HG02623 (cell line): ENCODE data around the gene ZP3.
"Not testable (repeated sequence)": the region's sequence is repeated elsewhere in the genome, so short reads cannot be mapped to it uniquely, and the experiment has no call there.

Source experiments
- ATAC-seq: cut with Tn5 transposase; IDR thresholded peaks from one replicate; pipeline ENCODE4 v1.9.1; 2021; ENCODE audit warnings: moderate library complexity; ENCODE audit not compliant: unreplicated experiment

Gene ZP3

DNA sequence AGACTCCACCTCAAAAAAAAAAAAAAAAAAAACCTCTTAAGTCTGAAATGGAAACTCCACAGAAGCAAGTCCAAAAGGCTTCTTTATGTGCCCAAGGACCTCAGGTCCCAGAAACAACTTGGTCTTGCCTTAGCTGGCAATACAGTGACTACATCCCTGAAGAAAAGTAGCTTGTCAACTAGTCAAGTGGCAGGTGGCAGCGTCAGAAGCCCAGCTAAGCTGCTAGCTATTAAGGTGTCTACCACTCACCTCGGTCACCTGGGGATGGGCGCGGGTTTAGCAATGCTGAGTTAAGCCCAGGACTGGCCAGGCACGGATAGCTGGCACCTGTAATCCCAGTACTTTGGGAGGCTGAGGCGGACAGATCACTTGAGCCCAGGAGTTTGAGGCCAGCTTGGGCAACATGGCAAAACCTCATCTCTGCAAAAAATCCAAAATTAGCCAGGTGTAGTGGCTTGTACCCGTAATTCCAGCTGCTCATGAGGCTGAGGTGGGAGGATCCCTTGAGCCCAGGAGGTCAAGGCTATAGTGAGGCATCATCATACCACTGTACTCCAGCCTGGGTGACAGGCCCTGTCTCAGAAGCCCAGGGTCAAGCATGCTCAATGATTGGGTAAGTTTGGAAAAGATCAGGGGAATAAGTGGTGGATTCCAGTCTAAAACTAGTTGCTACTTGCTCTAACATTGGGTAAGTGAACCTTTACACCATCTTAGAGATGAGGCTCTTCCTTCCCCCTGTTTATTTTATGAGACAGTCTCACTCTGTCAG lies 14.6 kb downstream of the ZP3 start:
- ATAC-seq = not testable (repeated sequence)

DNA sequence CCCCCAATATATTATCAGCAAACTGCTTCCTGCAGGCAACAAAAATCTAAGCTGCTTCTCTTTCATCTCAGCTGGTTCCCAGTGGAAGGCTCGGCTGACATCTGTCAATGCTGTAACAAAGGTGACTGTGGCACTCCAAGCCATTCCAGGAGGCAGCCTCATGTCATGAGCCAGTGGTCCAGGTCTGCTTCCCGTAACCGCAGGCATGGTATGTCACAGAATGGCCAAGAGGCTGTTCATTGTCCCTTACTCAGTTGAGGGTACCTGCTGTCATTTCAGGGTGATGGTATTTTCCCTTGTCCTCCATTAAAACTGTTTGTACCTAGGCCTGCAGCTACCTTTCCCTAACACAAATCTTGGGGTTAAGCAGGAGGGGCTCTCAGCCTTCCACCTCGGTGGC lies 15.7 kb downstream of the ZP3 start:
- not testable (repeated sequence) for ATAC-seq

DNA sequence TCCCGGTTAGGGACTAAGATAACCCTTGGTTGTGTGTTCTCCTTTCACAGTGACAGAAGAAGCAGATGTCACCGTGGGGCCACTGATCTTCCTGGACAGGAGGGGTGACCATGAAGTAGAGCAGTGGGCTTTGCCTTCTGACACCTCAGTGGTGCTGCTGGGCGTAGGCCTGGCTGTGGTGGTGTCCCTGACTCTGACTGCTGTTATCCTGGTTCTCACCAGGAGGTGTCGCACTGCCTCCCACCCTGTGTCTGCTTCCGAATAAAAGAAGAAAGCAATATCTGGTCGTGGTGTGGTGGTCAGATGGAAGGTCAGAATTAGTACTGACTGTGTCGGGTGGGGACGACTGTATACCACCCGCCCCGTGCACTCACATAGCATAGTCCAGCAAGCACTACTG lies 17.0 kb downstream of the ZP3 start:
- peak; percentile 36 for ATAC-seq

DNA sequence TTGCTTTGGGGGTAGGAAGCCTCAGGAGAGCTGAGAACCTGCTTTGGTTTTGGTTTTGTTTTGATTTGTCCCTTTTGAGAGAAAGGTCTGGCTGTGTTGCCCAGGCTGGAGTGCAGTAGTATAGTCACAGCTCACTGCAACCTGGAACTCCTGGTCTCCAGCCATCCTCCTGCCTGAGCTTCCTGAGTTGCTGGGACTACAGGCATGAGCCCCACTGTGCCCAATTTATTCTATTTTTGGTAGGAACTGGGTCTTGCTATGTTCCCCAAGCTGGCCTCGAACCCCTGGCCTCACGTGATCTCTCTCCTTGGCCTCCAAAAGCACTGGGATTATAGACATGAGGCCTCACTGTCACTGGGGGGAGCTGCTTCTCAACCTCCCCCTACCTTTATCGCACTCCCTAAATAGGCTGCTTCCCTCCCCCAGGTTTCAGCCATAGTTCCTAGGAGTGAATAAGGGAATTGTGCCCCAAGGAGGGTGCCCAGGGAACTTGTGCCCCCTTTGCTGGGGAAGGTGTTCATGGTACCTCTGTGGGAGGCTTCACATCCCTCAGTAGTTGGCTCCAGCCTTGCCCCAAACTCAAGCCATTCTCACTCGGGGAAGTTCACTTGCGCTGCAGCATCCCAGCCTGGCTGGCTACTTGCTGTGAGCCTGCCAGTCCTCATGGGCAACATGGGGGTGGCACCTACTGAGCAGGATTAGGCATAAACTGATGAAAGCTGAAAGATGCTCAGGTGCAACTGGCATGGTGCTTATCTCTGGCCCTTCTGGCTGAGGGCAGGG lies 18.1 kb downstream of the ZP3 start:
- not testable (repeated sequence) for ATAC-seq

DNA sequence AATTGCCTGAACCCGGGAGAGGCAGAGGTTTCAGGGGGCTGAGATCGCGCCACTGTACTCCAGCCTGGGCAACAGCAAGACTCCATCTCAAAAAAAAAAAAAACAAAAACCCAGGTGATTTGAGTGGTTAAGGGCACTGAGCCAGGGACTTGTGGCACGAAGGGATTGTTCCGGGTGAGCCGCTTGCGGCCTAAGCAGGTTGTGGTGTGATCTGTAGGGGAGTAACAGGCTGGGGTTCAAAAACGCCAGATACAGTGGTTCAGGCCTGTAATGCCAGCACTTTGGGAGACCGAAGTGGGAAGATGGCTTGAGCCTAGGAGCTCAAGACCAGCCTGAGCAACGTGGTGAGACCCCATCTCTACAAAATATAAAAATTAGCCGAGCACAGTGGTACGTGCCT lies 19.1 kb downstream of the ZP3 start:
- ATAC-seq = not testable (repeated sequence)

DNA sequence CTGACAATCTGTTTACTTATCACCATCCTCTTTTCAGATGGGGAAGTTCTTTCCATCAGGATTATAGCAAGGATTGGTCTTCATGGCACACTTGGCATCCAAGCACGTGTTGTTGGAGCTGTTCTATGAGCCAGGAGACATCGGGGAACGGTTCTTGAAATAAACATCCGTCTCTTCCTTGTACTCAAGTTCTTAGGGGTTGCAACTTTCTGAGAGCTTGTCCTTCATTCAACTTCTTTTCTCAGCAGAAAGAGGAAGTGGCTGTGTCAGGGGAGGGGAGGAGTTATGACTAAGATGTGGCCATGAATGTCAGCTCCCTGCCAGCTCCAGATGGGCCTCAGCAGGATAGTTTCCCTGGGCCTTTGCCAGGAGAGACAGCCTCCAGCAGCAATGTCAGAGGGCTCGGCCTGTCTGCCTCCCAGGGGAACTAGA lies 20.8 kb downstream of the ZP3 start:
- peak; percentile 76 for ATAC-seq

DNA sequence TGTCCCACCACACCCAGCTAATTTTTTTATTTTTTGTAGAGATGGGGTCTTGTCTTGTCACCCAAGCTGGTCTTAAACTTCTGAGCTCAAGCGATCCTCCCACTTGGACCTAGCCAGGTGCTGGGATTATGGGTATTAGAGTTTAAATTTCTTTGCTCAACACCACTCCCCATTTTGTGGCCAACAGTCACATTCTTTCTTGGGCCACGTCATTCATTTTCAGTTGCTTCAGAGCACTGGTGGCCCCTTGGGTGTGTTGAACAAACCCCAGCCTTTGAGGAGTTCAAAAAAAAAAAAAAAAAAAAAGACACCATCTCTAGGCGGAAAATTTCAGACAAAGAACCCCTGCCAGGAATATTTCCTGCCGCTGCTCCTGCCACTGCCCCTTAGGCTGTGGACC lies 32.3 kb downstream of the ZP3 start:
- ATAC-seq = not testable (repeated sequence)

DNA sequence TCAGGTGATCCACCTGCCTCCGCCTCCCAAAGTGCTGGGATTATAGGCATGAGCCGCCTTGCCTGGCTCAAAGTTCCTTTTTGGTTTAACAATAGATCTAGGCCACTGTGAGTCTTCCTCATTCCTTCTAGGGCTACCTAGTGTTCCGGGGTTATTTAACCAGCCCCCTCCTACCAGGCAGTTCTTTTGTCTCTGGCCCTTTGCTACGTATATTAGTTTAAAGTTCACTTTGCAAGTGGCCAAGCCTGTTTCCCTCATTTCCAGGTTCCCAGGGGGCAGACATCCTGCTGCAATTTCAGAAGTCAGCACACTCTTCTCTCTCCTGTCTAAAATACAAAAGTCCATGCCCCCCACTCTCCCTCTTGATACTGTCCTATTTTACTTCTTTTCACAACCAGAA lies 33.8 kb downstream of the ZP3 start:
- ATAC-seq = not testable (repeated sequence)

DNA sequence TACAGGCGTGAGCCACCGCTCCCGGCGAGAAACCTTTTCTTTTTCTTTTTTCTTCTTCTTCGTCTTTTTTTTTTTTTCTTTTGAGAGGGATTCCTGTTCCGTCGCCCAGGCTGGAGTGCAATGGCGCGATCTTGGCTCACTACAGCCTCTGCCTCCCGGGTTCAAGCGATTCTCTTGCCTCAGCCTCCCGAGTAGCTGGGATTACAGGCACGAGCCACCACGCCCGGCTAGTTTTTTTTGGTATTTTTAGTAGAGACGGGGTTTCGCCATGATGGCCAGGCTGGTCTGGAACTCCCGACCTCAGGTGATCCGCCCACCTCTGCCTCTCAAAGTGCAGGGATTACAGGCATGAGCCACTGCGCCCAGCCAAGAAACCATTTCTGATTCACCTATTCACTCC lies 36.0 kb downstream of the ZP3 start:
- not testable (repeated sequence) for ATAC-seq

DNA sequence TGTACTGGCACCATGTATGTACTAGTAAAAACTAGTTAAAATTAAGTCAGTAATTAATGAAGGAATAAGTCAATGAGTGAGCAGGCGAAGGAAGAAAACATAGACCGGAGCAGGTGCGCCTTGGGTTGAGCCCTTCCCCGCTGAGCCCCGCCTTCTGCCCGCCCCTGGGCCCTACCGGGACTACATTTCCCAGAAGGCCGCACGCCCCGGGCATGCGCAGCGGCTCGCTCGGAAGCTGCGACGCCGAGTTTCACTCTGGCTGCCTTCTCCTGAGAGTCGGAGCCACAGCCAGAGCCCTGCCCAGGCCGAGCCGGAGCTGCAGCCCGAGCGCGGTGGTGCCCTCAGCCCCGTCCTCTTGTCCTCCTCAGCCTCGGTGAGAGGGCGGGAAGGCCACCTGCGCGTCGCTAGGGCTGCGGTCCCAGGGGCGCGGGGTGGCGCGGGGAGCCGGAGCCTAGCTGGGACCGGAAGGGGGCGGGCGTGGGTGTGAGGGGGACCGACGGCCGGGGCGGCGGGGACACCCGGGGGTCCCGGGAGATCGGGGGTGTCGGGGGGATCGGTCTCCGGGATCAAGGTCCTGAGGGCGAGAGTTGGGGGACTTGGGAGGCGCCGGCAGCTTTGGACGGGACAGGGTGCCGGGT lies 36.8 kb downstream of the ZP3 start, which contains the start of gene DTX2:
Gene DTX2, plus strand, starts transcription at position 246 of the 638 bp plus-strand sequence. CDS start 18,801 bp downstream, outside the sequence.
- ATAC-seq = peak; percentile 98

DNA sequence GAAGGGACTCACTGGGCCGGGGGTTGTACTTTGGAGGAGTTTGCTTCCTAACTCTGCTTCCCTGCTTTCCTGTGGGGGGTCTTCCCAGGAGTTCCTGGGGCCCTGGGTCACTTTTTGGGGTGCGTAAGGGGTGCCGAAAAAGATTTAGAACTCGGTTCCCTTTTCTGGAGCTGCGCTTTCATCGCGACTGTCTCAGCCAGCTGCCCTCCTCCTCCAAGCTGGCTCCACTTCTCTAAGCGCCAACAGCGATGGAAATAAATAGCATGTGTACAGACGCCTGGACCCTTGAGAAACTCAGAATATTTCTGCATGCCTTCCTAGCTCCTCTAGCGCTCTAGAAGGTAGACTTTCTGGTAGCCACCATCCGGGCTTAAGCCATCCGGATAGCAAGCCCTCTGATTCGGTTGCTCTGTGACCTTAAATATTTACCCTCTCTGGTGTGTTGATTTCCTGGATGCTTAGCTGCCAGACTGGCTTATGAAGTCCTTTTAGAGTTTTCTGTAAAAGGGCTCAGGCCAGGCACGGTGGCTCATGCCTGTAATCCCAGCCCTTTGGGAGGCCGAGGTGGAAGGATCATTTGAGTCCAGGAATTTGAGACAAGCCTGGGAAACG lies 37.6 kb downstream of the ZP3 start:
- not testable (repeated sequence) for ATAC-seq

DNA sequence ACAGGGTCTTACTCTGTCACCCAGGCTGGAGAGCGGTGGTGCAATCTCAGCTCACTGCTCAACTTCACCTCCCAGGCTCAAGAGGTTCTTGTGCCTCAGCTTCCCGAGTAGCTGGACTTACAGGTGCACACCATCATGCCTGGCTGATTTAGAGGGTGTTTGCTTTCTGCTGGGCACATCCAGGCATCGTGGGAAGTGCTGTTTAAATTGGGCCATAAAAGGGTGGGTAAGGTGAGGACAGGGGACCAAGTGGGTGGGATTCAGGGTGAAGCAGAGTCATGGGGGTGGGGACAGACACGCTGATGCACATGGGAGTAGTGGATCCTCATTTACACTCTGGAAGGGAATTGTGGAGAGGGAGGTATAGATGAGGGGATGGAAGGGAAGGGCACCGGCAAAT lies 40.2 kb downstream of the ZP3 start:
- not testable (repeated sequence) for ATAC-seq

DNA sequence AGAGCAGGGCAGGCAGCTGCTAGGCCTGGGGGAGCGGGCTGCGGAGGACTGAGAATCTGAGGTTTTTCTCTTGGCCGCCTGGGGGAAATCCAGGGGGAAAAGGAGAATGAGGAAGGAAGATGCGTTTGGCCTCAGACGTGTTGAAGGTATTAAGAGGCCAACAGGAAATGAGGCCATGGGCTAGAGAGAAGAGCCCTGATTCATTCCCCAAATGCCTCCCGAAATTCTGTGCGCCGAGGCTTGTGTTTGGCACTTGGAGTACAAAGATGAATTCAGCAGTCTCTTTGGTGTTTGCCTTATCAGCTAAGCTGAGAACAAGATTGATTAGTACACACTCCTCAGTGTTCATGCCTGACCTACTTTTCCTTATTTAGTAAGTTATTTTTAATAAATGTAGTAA lies 41.2 kb downstream of the ZP3 start:
- ATAC-seq = not testable (repeated sequence)

DNA sequence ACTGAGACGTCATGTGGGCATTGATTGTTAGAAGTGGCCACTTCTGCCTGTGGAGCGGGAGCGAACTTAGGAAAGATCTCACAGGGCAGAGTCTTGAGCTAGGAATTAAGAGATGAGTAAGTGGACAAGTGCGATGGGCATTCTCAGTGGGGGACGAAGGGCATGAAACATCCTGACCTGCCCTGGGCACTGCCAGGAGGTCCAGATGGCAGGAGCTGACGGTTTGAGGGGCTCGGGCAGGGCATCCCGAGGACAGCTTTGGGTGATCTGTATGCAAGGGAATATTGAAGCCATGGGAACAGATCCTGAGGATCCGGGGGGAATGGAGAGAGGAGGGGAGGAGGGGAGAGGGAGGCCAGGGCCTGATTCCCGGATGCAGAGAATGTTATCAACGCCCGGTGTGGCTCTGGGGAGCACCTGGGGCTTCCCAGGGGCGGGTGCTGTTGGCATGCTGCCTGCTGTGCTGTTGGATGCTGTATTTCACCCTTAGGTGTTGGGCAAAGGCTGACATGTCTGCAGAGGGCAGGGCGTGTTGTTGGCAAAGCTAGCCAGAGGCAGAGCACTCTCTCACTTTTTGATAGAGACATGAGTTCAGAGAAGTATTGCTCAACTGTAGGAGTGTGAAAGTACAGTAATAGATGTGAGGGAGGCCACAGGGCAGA lies 43.1 kb downstream of the ZP3 start:
- ATAC-seq = not testable (repeated sequence)

DNA sequence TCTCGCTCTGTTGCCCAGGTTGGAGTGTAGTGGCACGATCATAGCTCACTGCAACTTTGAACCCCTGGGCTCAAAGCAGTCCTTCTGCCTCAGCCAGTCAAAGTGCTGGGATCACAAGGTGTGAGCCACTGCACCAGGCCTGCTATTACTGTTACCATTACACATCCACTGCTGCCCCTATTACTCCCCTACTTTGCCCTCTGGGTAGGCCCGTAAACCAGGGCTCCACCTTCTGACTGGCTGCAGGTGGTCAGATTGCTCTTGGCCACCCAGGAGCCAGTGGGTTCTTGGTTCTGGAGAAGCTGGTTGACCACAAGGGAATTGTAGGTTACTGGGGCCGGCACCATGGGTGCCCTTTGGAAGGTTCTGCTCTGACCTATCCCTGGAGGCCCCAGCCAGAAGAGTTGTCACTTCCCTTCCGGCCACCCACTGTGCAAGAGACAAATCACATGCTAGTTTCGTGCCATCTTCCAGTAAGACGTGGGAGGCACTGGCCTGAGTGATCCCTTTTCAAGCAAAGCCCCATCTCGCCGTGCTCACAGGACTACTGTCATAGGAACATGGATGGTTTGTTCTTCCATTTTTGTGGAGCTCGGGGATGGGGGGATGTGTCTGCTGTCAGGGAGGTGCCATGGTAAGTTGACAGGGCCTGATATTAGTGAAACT lies 46.9 kb downstream of the ZP3 start:
- ATAC-seq = not testable (repeated sequence)

DNA sequence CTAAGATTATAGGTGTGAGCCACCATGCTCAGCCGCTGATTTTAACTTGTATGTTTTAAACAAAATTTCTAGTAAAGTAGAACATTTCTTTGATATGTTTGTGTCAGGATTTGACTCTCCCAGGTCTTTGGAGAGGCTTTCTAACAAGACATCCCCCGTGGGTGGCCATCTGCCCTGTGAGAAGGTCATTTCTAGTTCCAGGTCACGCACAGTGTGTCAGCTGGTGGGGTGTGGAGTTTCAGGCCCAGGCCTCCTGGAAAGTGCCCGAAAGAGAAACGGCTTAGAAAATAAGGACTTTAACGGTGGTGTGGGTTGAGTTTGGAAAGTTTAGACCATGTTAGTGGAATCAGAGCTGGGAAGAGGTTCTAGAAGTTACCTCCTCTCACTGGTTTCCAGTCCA lies 48.3 kb downstream of the ZP3 start:
- ATAC-seq = not testable (repeated sequence)

DNA sequence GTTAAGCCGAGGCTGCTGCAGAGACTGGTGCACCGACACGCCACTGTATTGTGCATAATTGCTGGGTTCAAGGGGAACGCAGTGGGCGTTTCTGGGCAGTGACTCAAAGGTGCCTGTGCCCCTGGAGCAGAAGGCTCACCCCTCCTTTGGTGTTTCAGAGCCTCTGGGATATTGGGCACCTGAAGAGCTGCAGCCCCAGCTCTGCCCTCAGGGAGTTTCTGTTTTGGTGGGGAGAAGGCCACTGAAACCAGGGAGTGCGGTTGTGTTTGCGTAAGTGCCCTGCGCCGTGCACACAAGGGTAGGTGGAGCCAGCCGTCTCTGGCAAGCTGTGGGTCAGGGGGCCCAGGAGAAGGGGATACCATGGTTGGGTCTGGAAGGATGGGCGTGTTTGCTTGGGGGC lies 51.5 kb downstream of the ZP3 start:
- not testable (repeated sequence) for ATAC-seq

DNA sequence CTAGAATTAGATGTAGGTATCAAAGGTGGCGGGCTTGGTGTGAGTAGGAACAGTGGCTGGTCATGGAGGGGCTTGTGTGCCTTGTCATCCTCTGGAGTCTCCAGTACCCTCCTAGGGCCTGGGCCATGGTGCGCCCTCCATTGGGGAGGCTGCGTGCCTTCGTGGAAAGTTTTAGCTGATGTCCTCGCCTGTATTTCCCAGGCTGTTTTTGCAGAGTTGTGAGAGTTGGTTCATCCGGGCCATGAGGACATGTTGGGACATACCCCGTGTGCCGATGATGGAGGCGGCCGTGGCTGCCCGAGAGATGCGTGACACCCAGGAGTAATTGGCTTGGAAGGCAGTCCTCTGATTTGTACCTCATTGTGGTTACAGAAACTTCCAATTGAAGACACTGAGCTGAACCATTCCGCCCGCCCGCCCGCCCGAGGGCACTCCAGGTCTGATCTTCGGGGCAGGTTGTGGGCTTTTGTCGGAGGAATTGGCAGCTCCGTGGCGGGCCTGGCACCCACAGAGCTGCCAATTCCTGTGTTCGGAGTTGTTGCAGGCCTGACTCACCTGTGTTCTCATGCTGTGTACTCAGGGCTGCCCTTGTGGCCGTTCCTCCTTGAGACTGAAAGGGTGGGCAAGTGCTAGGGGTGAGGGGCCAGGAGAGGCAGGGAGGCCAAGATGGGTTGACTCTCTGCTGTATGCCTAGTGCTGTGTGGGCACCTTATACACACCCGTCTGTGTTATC lies 52.2 kb downstream of the ZP3 start:
- ATAC-seq = not testable (repeated sequence)

DNA sequence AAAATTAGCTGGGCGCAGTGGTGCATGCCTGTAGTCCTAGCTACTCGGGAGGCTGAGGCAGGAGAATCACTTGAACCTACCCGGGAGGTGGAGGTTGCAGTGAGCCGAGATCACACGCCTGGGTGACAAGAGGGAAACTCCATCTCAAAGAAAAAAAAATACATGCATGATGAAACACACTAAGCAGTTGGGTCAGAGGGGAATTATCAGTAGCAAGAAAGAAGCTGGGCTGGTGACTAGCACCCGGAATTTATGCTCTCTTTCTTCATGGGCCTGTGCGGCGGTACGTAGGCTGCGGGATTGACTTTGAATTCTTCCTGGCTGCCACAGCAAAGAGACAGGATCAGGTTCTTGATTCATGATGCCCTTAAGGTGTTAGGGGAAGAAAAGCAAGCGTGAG lies 54.9 kb downstream of the ZP3 start:
- not testable (repeated sequence) for ATAC-seq
